Gastroesophageal sphincter (tissue), 4 donors: ENCODE results near the gene SINHCAF. TPM values are rescaled to one million over a fixed set of nuclear protein-coding genes. Genes with fewer than 3 reads are reported as not detected.

ENCODE experiments used
- ATAC-seq: fragments of 150-250 bp; one replicate; pipeline ENCODE4 v1.9.1; 2016; ENCODE audit warnings: mild to moderate bottlenecking, moderate library complexity
- H3K27ac ChIP-seq, 4 donors: fragments of 200-600 bp; sonication (generic) in 3 of 4; 1 replicate in 3 of 4; 2 replicates in 1 of 4; pipeline ENCODE4 v1.5.1; 2016 to 2019
- H3K27me3 ChIP-seq: fragments of 200-600 bp; sonication (generic); one replicate; pipeline ENCODE4 v1.5.1; 2019
- H3K36me3 ChIP-seq, 2 donors: fragments of 200-600 bp; sonication (generic); one replicate each; pipeline ENCODE4 v1.5.1; 2019; ENCODE audit warnings: control low read depth in 1 of 2
- H3K4me1 ChIP-seq, 3 donors: fragments of 200-600 bp; sonication (generic); 1 replicate in 2 of 3; 2 replicates in 1 of 3; pipeline ENCODE4 v1.5.1; 2016 to 2019; ENCODE audit warnings: control low read depth in 2 of 3
- H3K4me3 ChIP-seq, 2 donors: fragments of 200-600 bp; sonication (generic); one replicate each; pipeline ENCODE4 v1.5.1; 2019; ENCODE audit warnings: mild to moderate bottlenecking in 1 of 2, moderate library complexity in 1 of 2
- H3K9me3 ChIP-seq, 3 donors: fragments of 200-600 bp; sonication (generic); one replicate each; pipeline ENCODE4 v1.5.1; 2017 to 2019; ENCODE audit warnings: control low read depth in 2 of 3
- CTCF ChIP-seq, 4 experiments: fragments of 200-600 bp in 2 of 4; fragments of 450-650 bp in 2 of 4; sonication (generic) in 1 of 4; IDR thresholded peaks; one replicate each; pipeline ENCODE4 v1.5.1; 2017 to 2019; ENCODE audit warnings: antibody characterized with exemption in 4 of 4, mild to moderate bottlenecking in 2 of 4, moderate library complexity in 2 of 4
- EP300 ChIP-seq: sonication (generic); formaldehyde crosslinking; IDR thresholded peaks from one replicate; pipeline ENCODE4 v1.6.1; 2017; ENCODE audit warnings: antibody characterized with exemption, mild to moderate bottlenecking
- POLR2A ChIP-seq, 2 donors: fragments of 450-650 bp; IDR thresholded peaks; one replicate each; pipeline ENCODE4 v1.6.1; 2017; ENCODE audit warnings: antibody characterized with exemption in 2 of 2, mild to moderate bottlenecking in 2 of 2, moderate library complexity in 1 of 2
- POLR2AphosphoS5 ChIP-seq: sonication (generic); formaldehyde crosslinking; IDR thresholded peaks from one replicate; pipeline ENCODE4 v1.6.1; 2017; ENCODE audit warnings: antibody characterized with exemption
- WGBS, 2 donors: methylation state at CpG; one replicate each; pipeline ENCODE4 v1.1.5; 2018; ENCODE audit warnings: low coverage in 1 of 2; 5-methylcytosine and 5-hydroxymethylcytosine counted together
- total RNA-seq, 4 donors: library from RNA; depleted of rRNA; stranded (reverse); fragments of >200 nt; gene quantifications; one replicate each; pipeline ENCODE4 v1.1.0, GENCODE V29; 2016

SINHCAF gene
- total RNA-seq, 4 donors from 2014 or later = 21.7 to 67.8 (median 25.8) TPM

GRCh38 chr12:31310488-31310887, 15.5 kb downstream of the SINHCAF start:
- no peak for ATAC-seq
- H3K4me3 ChIP-seq = no peak overlapping the region
- no peaks in the 10 kb centered on the region for H3K9me3 ChIP-seq
- no peaks in the 10 kb centered on the region for H3K36me3 ChIP-seq
- H3K4me1 ChIP-seq = no peaks in the 10 kb centered on the region
- H3K27ac ChIP-seq = no peak overlapping the region
- 94 to 100% methylated on average over 1 to 2 of the region's 2 CpGs for WGBS, 2 donors
- H3K27me3 ChIP-seq = no peaks in the 10 kb centered on the region
- no peak for TF ChIP-seq POLR2AphosphoS5
- TF ChIP-seq CTCF (IDR thresholded peaks at IDR 0.05) = no peak
- no peak for TF ChIP-seq EP300
- no peak for TF ChIP-seq POLR2A (IDR thresholded peaks at IDR 0.05)

DNA sequence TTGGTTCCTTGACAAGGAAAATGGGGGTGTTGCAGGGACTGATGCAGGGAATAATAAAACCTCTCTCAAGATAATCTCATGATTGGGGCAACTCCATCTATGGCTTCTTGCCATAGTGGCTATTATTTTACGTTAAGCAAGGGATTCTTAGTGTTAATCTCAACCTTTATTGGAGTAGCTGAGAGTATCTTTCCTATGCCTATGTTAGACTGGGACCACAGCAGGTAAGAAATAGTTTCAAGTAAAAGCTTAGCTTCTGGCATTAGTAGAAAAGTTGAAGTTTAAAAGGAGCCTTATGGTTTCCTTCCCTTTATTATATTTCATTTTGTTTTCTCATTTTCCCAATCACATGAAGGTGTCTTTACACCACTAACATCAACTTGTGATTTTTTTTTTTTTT, 16.7 kb downstream of the SINHCAF start:
- H3K27ac ChIP-seq = no peak overlapping the region
- no peak for TF ChIP-seq POLR2AphosphoS5
- TF ChIP-seq POLR2A (IDR thresholded peaks at IDR 0.05) = no peak
- TF ChIP-seq CTCF (IDR thresholded peaks at IDR 0.05) = no peak
- no peak for TF ChIP-seq EP300
- peaks cover 0 to 10% of the 10 kb centered on the region in 2 donors for H3K36me3 ChIP-seq
- ATAC-seq = no peak
- WGBS, 2 donors = 80 to 93% methylated on average over 1 of the region's 1 CpG
- no peaks in the 10 kb centered on the region for H3K9me3 ChIP-seq
- H3K4me3 ChIP-seq = no peak overlapping the region
- H3K27me3 ChIP-seq = no peaks in the 10 kb centered on the region
- no peaks in the 10 kb centered on the region for H3K4me1 ChIP-seq

- H3K27ac ChIP-seq = no peak overlapping the region
These were observed 17.8 kb downstream of the SINHCAF start for GRCh38 chr12:31308116-31308515.

GRCh38 chr12:31306866-31307265, 19.1 kb downstream of the SINHCAF start:
- Histone ChIP-seq H3K9me3 (no peaks in the 10 kb centered on the region), H3K36me3 (peaks cover 3 to 28% of the 10 kb centered on the region in 2 donors), H3K4me1 (no peaks in the 10 kb centered on the region), H3K27ac (no peak overlapping the region), H3K27me3 (no peaks in the 10 kb centered on the region), H3K4me3 (no peak overlapping the region)
- WGBS, 2 donors = 80 to 100% methylated on average over 1 of the region's 1 CpG
- no peak for ATAC-seq
- TF ChIP-seq EP300 (no peak), POLR2A (IDR thresholded peaks at IDR 0.05) (no peak), CTCF (IDR thresholded peaks at IDR 0.05) (no peak), POLR2AphosphoS5 (no peak)

More at GRCh38 chr12:31308116-31308515, 17.8 kb downstream of the SINHCAF start:
- peaks cover under 1 to 21% of the 10 kb centered on the region in 2 donors for H3K36me3 ChIP-seq
- no peaks in the 10 kb centered on the region for H3K9me3 ChIP-seq
- no peak overlapping the region for H3K4me3 ChIP-seq
- H3K27me3 ChIP-seq = no peaks in the 10 kb centered on the region
- 83 to 89% methylated on average over 4 of the region's 7 CpGs for WGBS, 2 donors
- TF ChIP-seq POLR2A (IDR thresholded peaks at IDR 0.05) (no peak), CTCF (IDR thresholded peaks at IDR 0.05) (no peak), POLR2AphosphoS5 (no peak), EP300 (no peak)
- no peak for ATAC-seq
- H3K4me1 ChIP-seq = no peaks in the 10 kb centered on the region

DNA sequence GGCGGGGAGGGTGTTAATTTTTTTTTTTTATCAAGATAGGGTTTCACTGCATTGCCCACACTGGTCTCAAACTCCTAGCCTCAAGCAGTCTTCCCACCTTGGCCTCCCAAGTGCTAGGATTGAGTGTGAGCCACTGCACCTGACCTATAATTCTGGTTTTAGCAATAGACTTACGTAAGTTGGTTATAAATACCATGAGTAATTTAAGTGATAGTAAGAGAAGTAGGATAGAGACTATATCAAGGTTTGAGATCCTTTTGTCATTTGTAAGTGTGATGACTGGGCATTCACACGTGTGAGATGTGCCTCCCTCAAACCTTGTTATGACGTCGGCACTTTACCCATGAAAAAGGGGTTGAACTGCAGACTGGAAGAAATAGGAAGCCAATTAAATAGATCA, 22.5 kb downstream of the SINHCAF start:
- ATAC-seq = no peak

More for the DNA sequence above, 22.5 kb downstream of the SINHCAF start:
- Histone ChIP-seq H3K4me3 (no peak overlapping the region), H3K27me3 (no peaks in the 10 kb centered on the region), H3K36me3 (peaks cover 3 to 36% of the 10 kb centered on the region in 2 donors), H3K9me3 (no peaks in the 10 kb centered on the region), H3K4me1 (no peaks in the 10 kb centered on the region), H3K27ac (no peak overlapping the region)
- WGBS, 2 donors = 79 to 96% methylated on average over 4 to 5 of the region's 5 CpGs
- TF ChIP-seq EP300 (no peak), POLR2AphosphoS5 (no peak), CTCF (IDR thresholded peaks at IDR 0.05) (no peak), POLR2A (IDR thresholded peaks at IDR 0.05) (no peak)
